Measurements from ENCODE around the gene FOXF2. TPM values are rescaled to one million over a fixed set of nuclear protein-coding genes. Genes with fewer than 3 reads are reported as not detected.
A peak's percentile ranks its signal among the peaks of the same experiment; 100 is the strongest.
"Not testable (repeated sequence)": the region's sequence is repeated elsewhere in the genome, so short reads cannot be mapped to it uniquely, and the experiment has no call there.

FOXF2 gene
- total RNA-seq, 6 experiments from 2014 or later, result 15.4 to 31.8 (median 29.5) TPM

DNA sequence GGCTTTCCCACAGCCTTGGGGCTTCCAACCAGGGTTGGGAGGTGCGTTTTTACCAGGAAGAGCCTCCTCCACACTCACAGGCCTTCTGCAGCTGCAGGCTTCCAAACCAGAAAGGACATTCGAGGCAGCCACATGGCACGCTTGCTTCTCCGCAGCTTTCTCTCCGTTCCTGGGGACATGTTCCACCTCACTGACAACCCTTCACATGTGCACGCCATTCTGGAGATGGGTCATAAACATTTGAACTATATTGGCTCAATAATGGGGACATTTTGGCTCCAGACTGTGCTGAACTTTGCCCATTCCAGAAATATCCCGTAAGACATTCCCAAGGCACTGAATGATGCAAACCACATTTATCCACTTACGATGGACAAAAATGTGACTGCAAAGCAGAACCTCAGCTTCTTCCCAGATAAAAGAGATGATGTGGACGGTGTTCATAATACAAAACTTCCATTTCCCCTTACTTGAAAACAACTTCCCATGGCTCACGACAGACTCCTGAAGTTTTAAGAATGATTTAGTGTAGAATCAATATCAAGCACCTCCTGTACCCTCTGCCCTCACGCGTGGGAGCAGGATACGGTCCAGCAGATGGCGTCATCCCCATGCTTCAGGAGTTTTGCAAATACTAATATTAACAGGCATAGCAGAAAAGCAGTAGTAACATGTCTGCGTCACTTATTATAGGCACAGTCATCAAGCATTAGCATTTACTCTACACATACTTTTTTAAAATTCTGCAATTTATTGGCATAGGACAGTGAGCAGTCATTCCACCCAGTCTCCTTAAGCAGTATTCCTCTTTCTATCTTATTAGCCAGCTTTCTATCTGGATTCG, 25.4 kb upstream of the FOXF2 start:
- Mint-ChIP-seq H3K36me3 (ENCODE audit: low read depth) (no peaks in the 10 kb centered on the region), H3K27me3 (ENCODE audit: insufficient read depth) (peaks cover 13% of the 10 kb centered on the region), H3K4me3 (peak overlapping the region; percentile 58), H3K4me1 (ENCODE audit: low read depth) (peaks cover 33% of the 10 kb centered on the region), H3K9me3 (no peaks in the 10 kb centered on the region), H3K27ac (peak overlapping the region; percentile 66)
- TF ChIP-seq, protein P1, sequence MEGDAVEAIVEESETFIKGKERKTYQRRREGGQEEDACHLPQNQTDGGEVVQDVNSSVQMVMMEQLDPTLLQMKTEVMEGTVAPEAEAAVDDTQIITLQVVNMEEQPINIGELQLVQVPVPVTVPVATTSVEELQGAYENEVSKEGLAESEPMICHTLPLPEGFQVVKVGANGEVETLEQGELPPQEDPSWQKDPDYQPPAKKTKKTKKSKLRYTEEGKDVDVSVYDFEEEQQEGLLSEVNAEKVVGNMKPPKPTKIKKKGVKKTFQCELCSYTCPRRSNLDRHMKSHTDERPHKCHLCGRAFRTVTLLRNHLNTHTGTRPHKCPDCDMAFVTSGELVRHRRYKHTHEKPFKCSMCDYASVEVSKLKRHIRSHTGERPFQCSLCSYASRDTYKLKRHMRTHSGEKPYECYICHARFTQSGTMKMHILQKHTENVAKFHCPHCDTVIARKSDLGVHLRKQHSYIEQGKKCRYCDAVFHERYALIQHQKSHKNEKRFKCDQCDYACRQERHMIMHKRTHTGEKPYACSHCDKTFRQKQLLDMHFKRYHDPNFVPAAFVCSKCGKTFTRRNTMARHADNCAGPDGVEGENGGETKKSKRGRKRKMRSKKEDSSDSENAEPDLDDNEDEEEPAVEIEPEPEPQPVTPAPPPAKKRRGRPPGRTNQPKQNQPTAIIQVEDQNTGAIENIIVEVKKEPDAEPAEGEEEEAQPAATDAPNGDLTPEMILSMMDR (IDR thresholded peaks at IDR 0.05), result peak; percentile 73
- DNase-seq, result peak; percentile 64

DNA sequence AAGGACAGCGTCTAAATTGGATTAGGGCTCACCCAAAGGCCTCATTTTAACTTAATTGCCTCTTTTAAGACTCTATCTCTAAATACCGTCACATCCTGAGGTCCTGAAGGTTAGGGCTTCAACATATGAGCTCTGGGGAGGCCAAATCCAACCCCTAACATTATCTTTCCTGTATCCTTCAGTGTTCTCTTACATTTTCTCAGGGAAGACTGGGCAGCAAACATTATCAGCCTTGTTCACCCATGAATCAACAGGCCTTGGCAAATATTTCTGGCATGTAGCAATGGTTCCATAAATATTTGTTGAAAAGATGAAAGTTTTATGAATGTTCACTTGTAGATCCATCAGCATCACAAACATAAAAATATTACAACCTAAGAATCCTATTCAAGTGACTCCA, 24.6 kb upstream of the FOXF2 start:
- H3K27ac Mint-ChIP-seq, result peak overlapping the region; percentile 66
- peak; percentile 33 for DNase-seq
- H3K4me3 Mint-ChIP-seq, result peak overlapping the region; percentile 58
- peaks cover 15% of the 10 kb centered on the region for H3K27me3 Mint-ChIP-seq (ENCODE audit: insufficient read depth)
- H3K36me3 Mint-ChIP-seq (ENCODE audit: low read depth), result no peaks in the 10 kb centered on the region
- peaks cover 4% of the 10 kb centered on the region for H3K9me3 Mint-ChIP-seq
- TF ChIP-seq, protein P1 (IDR thresholded peaks at IDR 0.05), result no peak
- H3K4me1 Mint-ChIP-seq (ENCODE audit: low read depth), result peaks cover 33% of the 10 kb centered on the region

DNA sequence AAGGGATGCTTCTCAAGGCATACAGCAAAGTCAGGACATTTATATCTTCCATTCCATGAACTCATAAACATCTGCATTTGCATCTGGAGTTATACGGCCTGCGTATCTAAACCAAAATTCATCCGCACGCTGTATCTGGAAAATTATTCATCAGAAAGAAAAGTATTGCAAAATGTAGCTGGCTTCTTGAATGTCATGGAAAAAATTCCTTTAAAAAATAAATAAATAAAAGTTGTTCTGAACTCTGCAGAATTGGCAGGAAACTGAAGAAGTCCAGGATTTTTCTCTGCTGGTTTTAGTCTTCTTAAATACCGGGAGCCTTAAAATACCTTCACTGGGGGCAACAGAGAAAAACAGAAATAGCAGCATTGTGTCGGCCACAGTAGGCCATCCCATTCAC, 23.7 kb upstream of the FOXF2 start:
- no peak overlapping the region for H3K27ac Mint-ChIP-seq
- TF ChIP-seq, protein P1 (IDR thresholded peaks at IDR 0.05), result no peak
- no peak for DNase-seq
- H3K27me3 Mint-ChIP-seq (ENCODE audit: insufficient read depth), result peaks cover 19% of the 10 kb centered on the region
- H3K9me3 Mint-ChIP-seq, result peaks cover 9% of the 10 kb centered on the region
- H3K4me1 Mint-ChIP-seq (ENCODE audit: low read depth), result peaks cover 33% of the 10 kb centered on the region
- 0 out of 2 replicates have a peak, but pooled peaks cover 3% of the 10 kb centered on the region for H3K36me3 Mint-ChIP-seq (ENCODE audit: low read depth)
- H3K4me3 Mint-ChIP-seq, result no peak overlapping the region

DNA sequence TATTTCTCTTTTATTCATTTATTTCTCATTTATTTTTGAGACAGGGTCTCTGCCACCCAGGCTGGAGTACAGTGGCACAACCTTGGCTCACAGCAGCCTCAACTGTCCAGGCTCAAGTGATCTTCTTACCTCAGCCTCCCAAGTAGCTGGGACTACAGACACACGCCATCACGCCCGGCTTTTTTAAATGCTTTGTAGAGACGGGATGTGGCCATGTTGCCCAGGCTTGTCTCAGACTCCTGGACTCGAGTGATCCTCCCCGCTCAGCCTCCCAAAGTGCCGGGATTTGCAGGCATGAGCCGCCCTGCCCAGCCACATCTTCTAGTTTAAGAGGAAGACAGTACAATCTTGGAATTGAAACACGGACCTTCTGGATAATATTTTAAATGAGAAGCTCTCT, 21.6 kb upstream of the FOXF2 start:
- H3K27ac Mint-ChIP-seq, result no peak overlapping the region
- no peak for DNase-seq
- H3K27me3 Mint-ChIP-seq (ENCODE audit: insufficient read depth), result peaks cover 18% of the 10 kb centered on the region
- TF ChIP-seq, protein P1 (IDR thresholded peaks at IDR 0.05), result no peak
- H3K4me1 Mint-ChIP-seq (ENCODE audit: low read depth), result peaks cover 38% of the 10 kb centered on the region
- no peak overlapping the region for H3K4me3 Mint-ChIP-seq
- H3K36me3 Mint-ChIP-seq (ENCODE audit: low read depth), result peaks cover 19% of the 10 kb centered on the region
- peaks cover 27% of the 10 kb centered on the region for H3K9me3 Mint-ChIP-seq

DNA sequence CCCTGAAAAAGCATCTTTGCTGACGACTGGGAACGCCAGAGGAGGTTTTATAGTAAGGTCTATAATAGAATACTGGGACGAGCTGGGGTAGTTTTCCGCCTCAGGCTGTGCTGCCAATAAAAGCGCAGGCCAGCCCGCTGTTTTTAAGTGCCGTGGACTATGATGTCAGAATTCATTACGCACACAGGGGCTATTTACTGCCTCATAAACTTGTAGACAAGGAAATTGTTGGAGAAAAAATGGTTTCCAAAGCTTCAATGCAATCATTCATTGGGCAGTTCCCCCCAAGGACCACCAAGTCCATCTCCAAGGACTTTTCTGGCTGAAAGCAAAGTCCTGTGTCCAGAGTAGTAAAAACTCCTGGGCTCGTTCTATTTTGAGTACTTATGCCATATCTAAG, 20.4 kb upstream of the FOXF2 start:
- no peak overlapping the region for H3K27ac Mint-ChIP-seq
- TF ChIP-seq, protein P1 (IDR thresholded peaks at IDR 0.05), result no peak
- peaks cover 36% of the 10 kb centered on the region for H3K4me1 Mint-ChIP-seq (ENCODE audit: low read depth)
- H3K4me3 Mint-ChIP-seq, result no peak overlapping the region
- H3K9me3 Mint-ChIP-seq, result peaks cover 27% of the 10 kb centered on the region
- peaks cover 19% of the 10 kb centered on the region for H3K36me3 Mint-ChIP-seq (ENCODE audit: low read depth)
- peaks cover 23% of the 10 kb centered on the region for H3K27me3 Mint-ChIP-seq (ENCODE audit: insufficient read depth)
- no peak for DNase-seq

DNA sequence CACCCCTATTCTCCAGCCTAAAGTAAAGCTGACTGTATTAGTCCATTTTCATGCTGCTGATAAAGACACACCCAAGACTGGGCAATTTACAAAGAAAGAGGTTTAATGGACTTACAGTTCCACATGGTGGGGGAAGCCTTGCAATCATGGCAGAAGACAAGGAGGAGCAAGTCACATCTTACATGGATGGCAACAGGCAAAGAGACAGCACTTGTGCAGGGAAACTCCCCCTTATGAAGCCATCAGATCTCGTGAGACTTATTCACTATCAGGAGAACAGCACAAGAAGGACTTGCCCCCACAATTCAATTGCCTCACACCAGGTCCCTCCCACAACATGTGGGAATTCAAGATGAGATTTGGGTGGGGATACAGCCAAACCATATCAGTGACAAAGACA, 19.7 kb upstream of the FOXF2 start:
- H3K9me3 Mint-ChIP-seq, result peaks cover 27% of the 10 kb centered on the region
- H3K36me3 Mint-ChIP-seq (ENCODE audit: low read depth), result peaks cover 19% of the 10 kb centered on the region
- not testable (repeated sequence) for DNase-seq, H3K4me3 Mint-ChIP-seq, H3K27ac Mint-ChIP-seq
- H3K27me3 Mint-ChIP-seq (ENCODE audit: insufficient read depth), result peaks cover 28% of the 10 kb centered on the region
- H3K4me1 Mint-ChIP-seq (ENCODE audit: low read depth), result peaks cover 29% of the 10 kb centered on the region
